Upper lobe of left lung (tissue), 6 donors: Measurements from ENCODE around the gene SHLD3. TPM values are rescaled to one million over a fixed set of nuclear protein-coding genes. Genes with fewer than 3 reads are reported as not detected.
"Not testable (repeated sequence)": the region's sequence is repeated elsewhere in the genome, so short reads cannot be mapped to it uniquely, and the experiment has no call there.

ENCODE experiments used
- ATAC-seq, 2 donors: fragments of 200-7000 bp; cut with Tn5 transposase; one replicate each; pipeline ENCODE4 v1.9.1; 2022; ENCODE audit warnings: mild to moderate bottlenecking in 2 of 2, moderate library complexity in 2 of 2; ENCODE audit not compliant: low FRiP score in 2 of 2
- DNase-seq, 2 donors: peaks; one replicate each; pipeline ENCODE4 v3.0.0-alpha.2; 2019 to 2020
- H3K27ac ChIP-seq, 4 donors: fragments of 200-600 bp; sonication (generic); one replicate each; pipeline ENCODE4 v1.5.1; 2016 to 2019
- H3K27me3 ChIP-seq, 4 donors: fragments of 200-600 bp; sonication (generic); one replicate each; pipeline ENCODE4 v1.5.1; 2017 to 2019
- H3K36me3 ChIP-seq, 4 donors: fragments of 200-600 bp; sonication (generic); one replicate each; pipeline ENCODE4 v1.5.1; 2016 to 2019
- H3K4me1 ChIP-seq, 4 donors: fragments of 200-600 bp; sonication (generic); one replicate each; pipeline ENCODE4 v1.5.1; 2018 to 2019
- H3K4me3 ChIP-seq, 4 donors: fragments of 200-600 bp; sonication (generic); one replicate each; pipeline ENCODE4 v1.5.1; 2017 to 2019; ENCODE audit warnings: mild to moderate bottlenecking in 2 of 4, moderate library complexity in 1 of 4
- H3K9me3 ChIP-seq, 4 donors: fragments of 200-600 bp; sonication (generic); one replicate each; pipeline ENCODE4 v1.5.1; 2018 to 2019
- EP300 ChIP-seq, 4 donors: sonication (generic); formaldehyde crosslinking; IDR thresholded peaks; one replicate each; pipeline ENCODE4 v1.5.1; 2017; ENCODE audit warnings: antibody characterized with exemption in 4 of 4, control low read depth in 2 of 4
- POLR2A ChIP-seq, 4 donors: fragments of 450-650 bp; IDR thresholded peaks; one replicate each; pipeline ENCODE4 v1.5.1; 2016 to 2017; ENCODE audit warnings: antibody characterized with exemption in 4 of 4, mild to moderate bottlenecking in 2 of 4
- POLR2AphosphoS5 ChIP-seq, 2 donors: sonication (generic); formaldehyde crosslinking; IDR thresholded peaks; one replicate each; pipeline ENCODE4 v1.5.1; 2017; ENCODE audit warnings: antibody characterized with exemption in 2 of 2
- WGBS, 2 donors: methylation state at CpG; one replicate each; pipeline ENCODE4 v1.1.5; 2017 to 2018; 5-methylcytosine and 5-hydroxymethylcytosine counted together
- small RNA-seq, 4 donors: library from RNA; depleted of rRNA; stranded (forward); fragments of <200 nt; gene quantifications; one replicate each; pipeline ENCODE3, GENCODE V24; 2016
- total RNA-seq, 6 donors: library from RNA; depleted of rRNA in 4 of 6; stranded (reverse); fragments of >200 nt in 4 of 6; gene quantifications; one replicate each; pipeline versions ENCODE4 v1.1.0 to v1.2.1, GENCODE V29; 2016 to 2021
- TF ChIP-seq, protein P1 (sequence below), 6 experiments: fragments of 450-650 bp in 4 of 6; fragments of 200-600 bp in 2 of 6; sonication (generic) in 2 of 6; IDR thresholded peaks; one replicate each; pipeline ENCODE4 v1.5.1; 2016 to 2019; ENCODE audit warnings: antibody characterized with exemption in 6 of 6
- donor health status: DM: no; HTN: no; CAD: no; lungs with moderate emphysema.
- donor health status: DM: no; HTN: yes; CAD: no; lungs with severe emphysema.

The SHLD3 gene
- total RNA-seq, 6 donors from 2014 or later, result 0.67 to 6.4 (median 3.4) TPM

DNA sequence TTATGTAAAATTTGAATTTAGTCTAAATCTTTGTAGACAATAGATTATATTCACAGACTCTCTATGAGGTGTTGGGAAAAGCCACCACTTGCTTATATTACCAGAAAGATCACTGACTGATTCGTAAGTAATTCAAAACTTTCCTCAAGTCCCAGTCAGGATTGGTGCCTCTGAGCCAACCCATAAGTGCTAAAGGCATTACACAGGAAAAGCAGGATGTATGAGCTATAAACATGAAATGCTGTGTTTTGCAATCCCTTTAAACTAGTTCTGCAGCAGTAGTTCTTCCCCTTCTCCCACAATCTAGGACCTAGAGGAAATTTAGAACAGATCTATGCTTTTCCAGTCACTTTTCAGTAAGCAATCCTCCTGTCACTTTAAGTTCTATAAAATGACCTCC lies 48.0 kb downstream of the SHLD3 start:
- Histone ChIP-seq H3K4me3 (no peak overlapping the region), H3K4me1 (no peaks in the 10 kb centered on the region), H3K36me3 (peaks cover 0 to 48% (median 6%) of the 10 kb centered on the region in 4 donors), H3K27me3 (no peaks in the 10 kb centered on the region), H3K27ac (no peak overlapping the region), H3K9me3 (no peaks in the 10 kb centered on the region)
- ATAC-seq (no peak), DNase-seq (no peak)
- 56 to 71% methylated on average over 1 of the region's 1 CpG for WGBS, 2 donors
- TF ChIP-seq, protein P1, sequence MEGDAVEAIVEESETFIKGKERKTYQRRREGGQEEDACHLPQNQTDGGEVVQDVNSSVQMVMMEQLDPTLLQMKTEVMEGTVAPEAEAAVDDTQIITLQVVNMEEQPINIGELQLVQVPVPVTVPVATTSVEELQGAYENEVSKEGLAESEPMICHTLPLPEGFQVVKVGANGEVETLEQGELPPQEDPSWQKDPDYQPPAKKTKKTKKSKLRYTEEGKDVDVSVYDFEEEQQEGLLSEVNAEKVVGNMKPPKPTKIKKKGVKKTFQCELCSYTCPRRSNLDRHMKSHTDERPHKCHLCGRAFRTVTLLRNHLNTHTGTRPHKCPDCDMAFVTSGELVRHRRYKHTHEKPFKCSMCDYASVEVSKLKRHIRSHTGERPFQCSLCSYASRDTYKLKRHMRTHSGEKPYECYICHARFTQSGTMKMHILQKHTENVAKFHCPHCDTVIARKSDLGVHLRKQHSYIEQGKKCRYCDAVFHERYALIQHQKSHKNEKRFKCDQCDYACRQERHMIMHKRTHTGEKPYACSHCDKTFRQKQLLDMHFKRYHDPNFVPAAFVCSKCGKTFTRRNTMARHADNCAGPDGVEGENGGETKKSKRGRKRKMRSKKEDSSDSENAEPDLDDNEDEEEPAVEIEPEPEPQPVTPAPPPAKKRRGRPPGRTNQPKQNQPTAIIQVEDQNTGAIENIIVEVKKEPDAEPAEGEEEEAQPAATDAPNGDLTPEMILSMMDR (IDR thresholded peaks at IDR 0.05), result no peak
- TF ChIP-seq POLR2AphosphoS5 (IDR thresholded peaks at IDR 0.05), result no peak
- TF ChIP-seq EP300 (IDR thresholded peaks at IDR 0.05), result no peak
- TF ChIP-seq POLR2A (IDR thresholded peaks at IDR 0.05), result no peak

DNA sequence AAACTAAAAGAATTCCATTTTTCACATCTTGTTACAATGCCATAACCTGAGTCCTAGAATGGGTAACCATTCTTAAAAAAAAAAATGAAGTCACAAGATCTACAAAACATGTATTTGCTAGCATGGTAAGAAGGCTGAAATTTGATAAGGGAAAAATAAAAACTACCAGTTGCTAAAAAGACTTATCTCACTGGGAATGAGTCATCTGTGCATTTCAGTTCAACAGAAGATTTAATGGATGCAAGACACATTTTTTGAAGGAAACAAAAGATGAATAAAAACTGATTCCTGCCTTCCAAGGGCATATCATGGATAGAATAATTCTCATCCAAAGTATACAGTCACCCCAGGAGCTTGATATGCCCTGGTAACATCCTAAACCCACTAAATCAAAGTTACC lies 49.9 kb downstream of the SHLD3 start:
- no peaks in the 10 kb centered on the region for H3K9me3 ChIP-seq
- no peaks in the 10 kb centered on the region for H3K27me3 ChIP-seq
- no peak overlapping the region for H3K27ac ChIP-seq
- H3K36me3 ChIP-seq, result peaks cover 0 to 50% (median 10%) of the 10 kb centered on the region in 4 donors
- TF ChIP-seq EP300 (IDR thresholded peaks at IDR 0.05) (no peak), POLR2A (IDR thresholded peaks at IDR 0.05) (no peak), POLR2AphosphoS5 (IDR thresholded peaks at IDR 0.05) (no peak)
- TF ChIP-seq, protein P1 (IDR thresholded peaks at IDR 0.05), result no peak
- H3K4me1 ChIP-seq, result no peaks in the 10 kb centered on the region
- no peak overlapping the region for H3K4me3 ChIP-seq
- DNase-seq (no peak), ATAC-seq (no peak)

DNA sequence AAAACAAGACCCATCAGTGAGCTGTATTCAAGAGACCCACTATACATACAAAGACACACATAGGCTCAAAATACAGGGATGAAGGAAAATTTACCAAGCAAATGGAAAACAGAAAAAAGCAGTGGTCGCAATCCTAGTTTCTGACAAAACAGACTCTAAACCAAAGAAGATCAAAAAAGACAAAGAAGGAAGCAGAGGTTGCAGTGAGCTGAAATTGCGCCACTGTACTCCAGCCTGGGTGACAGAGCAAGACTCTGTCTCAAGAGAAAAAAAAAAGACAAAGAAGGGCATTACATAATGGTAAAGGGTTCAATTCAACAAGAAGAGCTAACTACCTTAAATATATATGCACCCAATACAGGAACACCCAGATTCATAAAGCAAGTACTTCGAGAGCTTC lies 51.2 kb downstream of the SHLD3 start:
- not testable (repeated sequence) for ATAC-seq, H3K9me3 ChIP-seq

More for the DNA sequence above, 51.2 kb downstream of the SHLD3 start:
- not testable (repeated sequence) for H3K4me3 ChIP-seq, H3K4me1 ChIP-seq, H3K27ac ChIP-seq, H3K27me3 ChIP-seq
- H3K36me3 ChIP-seq, result peaks cover 0 to 44% (median 8%) of the 10 kb centered on the region in 4 donors
- peak in 1 of 2 donors; percentile 26 for DNase-seq
- 74 to 86% methylated on average over 3 of the region's 3 CpGs for WGBS, 2 donors

Small RNAs within 50 kb of the gene (small RNA-seq; reads per million reads assigned to genes)
- 0 reads per million in 4 donors for gene RNU6-540P

Other genes with a start within 250 kb of the SHLD3 start
- 10 to 100 TPM in 2 of 6 donors, 1 to 10 TPM in 4; 2.2 to 19.4 (median 6.5) TPM for gene ADAMTS6, start 143.1 kb upstream of the SHLD3 start, total RNA-seq
- 10 to 100 TPM in 1 of 6 donors, 1 to 10 TPM in 4, not detected in 1; 2.3 to 23.0 (median 4.3) TPM for gene CENPK, start 61.9 kb upstream of the SHLD3 start, total RNA-seq
- gene PPWD1, start 61.7 kb upstream of the SHLD3 start, total RNA-seq, result 10 to 100 TPM; 29.0 to 87.9 (median 35.5) TPM
- gene TRIM23, start 694 bp upstream of the SHLD3 start, total RNA-seq, result 10 to 100 TPM in 5 of 6 donors, 1 to 10 TPM in 1; 9.4 to 20.5 (median 15.0) TPM
- 10 to 100 TPM; 16.1 to 27.4 (median 21.8) TPM for gene TRAPPC13, start within 50 bp of the SHLD3 start, total RNA-seq
- gene SGTB, start 97.1 kb downstream of the SHLD3 start, total RNA-seq, result 1 to 10 TPM; 5.2 to 9.8 (median 8.0) TPM
- gene NLN, start 97.2 kb downstream of the SHLD3 start, total RNA-seq, result 10 to 100 TPM in 4 of 6 donors, 1 to 10 TPM in 2; 4.2 to 20.8 (median 13.1) TPM